A549 (cell line): ENCODE measurements around the gene LSM14B. TPM values are rescaled to one million over a fixed set of nuclear protein-coding genes. Genes with fewer than 3 reads are reported as not detected.

ENCODE experiments used
- ATAC-seq, 2 experiments: fragments of 200-7000 bp in 1 of 2; fragments of >200 bp in 1 of 2; cut with Nextera tagmentation in 1 of 2; cut with Tn5 transposase in 1 of 2; 3 replicates each; pipeline versions ENCODE4 v1.8.0 to v1.9.1; 2018 to 2020; ENCODE audit warnings: mild to moderate bottlenecking in 1 of 2, moderate library complexity in 1 of 2
- CTCF ChIA-PET: fragments of 300-600 bp; sonication (Branson Sonifier 250); formaldehyde crosslinking; extraction: SDS; loops from one replicate; lab custom pipeline; 2021; ENCODE audit warnings: antibody characterized with exemption, inconsistent platforms; lab: Yijun Ruan, JAX
- POLR2A ChIA-PET: fragments of 350-600 bp; formaldehyde crosslinking; extraction: SDS; loops from one replicate; lab custom pipeline; 2021; ENCODE audit warnings: antibody characterized with exemption, inconsistent platforms; lab: Yijun Ruan, JAX
- DNase-seq, 2 experiments: peaks; one replicate each; pipeline versions ENCODE4 v3.0.0 to v3.0.0-alpha.2; 2011 to 2016; ENCODE audit warnings: low read depth in 1 of 2, low spot score in 1 of 2
- FAIRE-seq: peaks from 2 replicates; lab custom pipeline; 2011; peaks lifted over from hg19 to GRCh38; lab: Jason Lieb, UNC
- H3K27ac ChIP-seq, 2 experiments: fragments of >200 bp; sonication (Bioruptor Twin); formaldehyde crosslinking; 3 replicates each; pipeline ENCODE4 v1.5.1; 2016 to 2017
- H3K4me1 ChIP-seq: fragments of >200 bp; sonication (Bioruptor Twin); formaldehyde crosslinking; 3 replicates; pipeline ENCODE4 v1.6.1; 2016
- H3K4me2 ChIP-seq: fragments of >200 bp; sonication (Bioruptor Twin); formaldehyde crosslinking; 3 replicates; pipeline ENCODE4 v1.6.1; 2016
- H3K4me3 ChIP-seq: fragments of >200 bp; sonication (Bioruptor Twin); formaldehyde crosslinking; 3 replicates; pipeline ENCODE4 v1.5.1; 2016
- H3K9me3 ChIP-seq: fragments of >200 bp; sonication (Bioruptor Twin); formaldehyde crosslinking; 3 replicates; pipeline ENCODE4 v1.6.1; 2016
- CHD4 ChIP-seq: fragments of 200-600 bp; sonication (generic); IDR thresholded peaks from 2 replicates; pipeline ENCODE4 v1.6.1; 2016; ENCODE audit warnings: antibody characterized with exemption, mild to moderate bottlenecking, borderline replicate concordance
- CTCF ChIP-seq: fragments of >200 bp; sonication (Bioruptor Twin); formaldehyde crosslinking; IDR thresholded peaks from 3 replicates; pipeline ENCODE4 v1.5.1; 2016
- EP300 ChIP-seq, 2 experiments: fragments of >200 bp; sonication (Bioruptor Twin); formaldehyde crosslinking; IDR thresholded peaks; 2 replicates in 1 of 2; 3 replicates in 1 of 2; pipeline ENCODE4 v1.6.1; 2016 to 2017
- HES2 ChIP-seq: fragments of >200 bp; sonication (Bioruptor Twin); formaldehyde crosslinking; IDR thresholded peaks from 2 replicates; pipeline ENCODE4 v1.6.1; 2016
- HOXA7 ChIP-seq: fragments of 250-450 bp; sonication (Bioruptor Pico); IDR thresholded peaks from 2 replicates; pipeline ENCODE4 v1.5.0; 2020; ENCODE audit warnings: mild to moderate bottlenecking, moderate library complexity
- KDM5A ChIP-seq: fragments of 200-600 bp; sonication (generic); IDR thresholded peaks from 2 replicates; pipeline ENCODE4 v1.6.1; 2016; ENCODE audit warnings: antibody characterized with exemption, mild to moderate bottlenecking
- MAFK ChIP-seq: fragments of 450-650 bp; IDR thresholded peaks from 2 replicates; pipeline ENCODE4 v1.6.1; 2014; ENCODE audit not compliant: partially characterized antibody
- MAX ChIP-seq: IDR thresholded peaks from 2 replicates; pipeline ENCODE4 v1.6.1; 2012
- MAZ ChIP-seq: fragments of 150-350 bp; IDR thresholded peaks from 2 replicates; pipeline ENCODE4 v1.6.1; 2014; ENCODE audit warnings: antibody characterized with exemption, low read depth, low read length, borderline replicate concordance
- NR3C1 ChIP-seq: fragments of >200 bp; sonication (Bioruptor Twin); formaldehyde crosslinking; IDR thresholded peaks from 3 replicates; pipeline ENCODE4 v1.6.1; 2017
- POLR2A ChIP-seq: IDR thresholded peaks from 2 replicates; pipeline ENCODE4 v1.6.1; 2012; ENCODE audit warnings: mild to moderate bottlenecking, low read length
- RAD21 ChIP-seq, 2 experiments: fragments of >200 bp in 1 of 2; sonication (Bioruptor Twin) in 1 of 2; formaldehyde crosslinking in 1 of 2; IDR thresholded peaks in 1 of 2; conservative IDR thresholded peaks in 1 of 2; 2 replicates in 1 of 2; 3 replicates in 1 of 2; pipeline ENCODE4 v1.6.1; 2012 to 2018; ENCODE audit warnings: inconsistent platforms in 1 of 2
- RARB ChIP-seq: fragments of 250-450 bp; sonication (Bioruptor Pico); IDR thresholded peaks from 2 replicates; pipeline ENCODE4 v1.8.0; 2021; ENCODE audit warnings: mild to moderate bottlenecking, moderate library complexity
- REST ChIP-seq: fragments of 200-600 bp; sonication (generic); IDR thresholded peaks from 2 replicates; pipeline ENCODE4 v1.6.1; 2016; ENCODE audit warnings: antibody characterized with exemption, mild to moderate bottlenecking, moderate library complexity
- TFCP2L1 ChIP-seq: fragments of 250-450 bp; sonication (Bioruptor Pico); IDR thresholded peaks from 2 replicates; pipeline ENCODE4 v1.5.0; 2021; ENCODE audit warnings: mild to moderate bottlenecking
- ZC3H11A ChIP-seq: fragments of 450-650 bp; IDR thresholded peaks from 2 replicates; pipeline ENCODE4 v1.6.1; 2014; ENCODE audit warnings: antibody characterized with exemption, mild to moderate bottlenecking
- ZFP36 ChIP-seq: fragments of 450-650 bp; IDR thresholded peaks from 2 replicates; pipeline ENCODE4 v1.6.1; 2014; ENCODE audit warnings: borderline replicate concordance; ENCODE audit not compliant: partially characterized antibody
- ZSCAN20 ChIP-seq: fragments of 250-450 bp; sonication (Bioruptor Pico); IDR thresholded peaks from 2 replicates; pipeline ENCODE4 v1.8.0; 2022; ENCODE audit warnings: mild to moderate bottlenecking, moderate library complexity
- WGBS: methylation state at CpG from one replicate; pipeline ENCODE4 v1.1.6; 2017; ENCODE audit errors: missing lambda C conversion rate; 5-methylcytosine and 5-hydroxymethylcytosine counted together
- polyA plus RNA-seq, 4 experiments: library from polyadenylated mRNA; depleted of rRNA in 3 of 4; stranded (reverse); fragments of >200 nt; fragmentation: RNase III in 1 of 4; extraction: RNeasy Plus Mini Kit Qiagen cat#74134 plus additional on column Dnase treatment in 1 of 4; gene quantifications; 2 replicates in 3 of 4; 3 replicates in 1 of 4; pipeline ENCODE4 v1.2.3, GENCODE V29; 2011 to 2017

Gene LSM14B
- polyA plus RNA-seq, 2 of the 4 experiments (the other 2 are of a cell fraction), result 22.7 to 28.1 TPM

- ChIA-PET CTCF (interaction anchor here (1.0 to 1.5 kb wide), 2 partner anchors 11 to 135 kb away, joined by 4 read pairs; no protein-coding TSS in a partner anchor), POLR2A (no interaction called here)
- Histone ChIP-seq H3K4me3 (no peak overlapping the region), H3K27ac (no peak overlapping the region), H3K4me2 (no peak overlapping the region), H3K4me1 (peaks cover 18% of the 10 kb centered on the region), H3K9me3 (no peaks in the 10 kb centered on the region)
- ATAC-seq (no peak), DNase-seq (no peak), FAIRE-seq (no peak)
- no peak for TF ChIP-seq REST
- WGBS, result 90% methylated on average over 7 of the region's 7 CpGs
Observed at GRCh38 chr20:62145688-62146018, 23.4 kb downstream of the LSM14B start.

- no peak overlapping the region for H3K4me3 ChIP-seq
- no peak overlapping the region for H3K27ac ChIP-seq
- WGBS, result 96% methylated on average over 22 of the region's 22 CpGs
- FAIRE-seq, result no peak
- ATAC-seq, result no peak
- no peak for DNase-seq
- CTCF ChIA-PET, result interaction anchor here (1.0 to 1.8 kb wide), 3 partner anchors 10 to 136 kb away, joined by 4 to 8 read pairs (median 4); no protein-coding TSS in a partner anchor
- H3K4me1 ChIP-seq, result peaks cover 14% of the 10 kb centered on the region
- H3K4me2 ChIP-seq, result no peak overlapping the region
- POLR2A ChIA-PET, result no interaction called here
- no peak for TF ChIP-seq REST
- no peaks in the 10 kb centered on the region for H3K9me3 ChIP-seq
Observed at GRCh38 chr20:62146019-62146755, 23.9 kb downstream of the LSM14B start.

- FAIRE-seq (no peak), ATAC-seq (no peak), DNase-seq (no peak)
- ChIA-PET CTCF (interaction anchor here (1.8 kb wide), 1 partner anchor 10 kb away, joined by 8 read pairs; no protein-coding TSS in a partner anchor), POLR2A (no interaction called here)
- no peaks in the 10 kb centered on the region for H3K9me3 ChIP-seq
- 92% methylated on average over 6 of the region's 6 CpGs for WGBS
- H3K4me1 ChIP-seq, result peaks cover 8% of the 10 kb centered on the region
- no peak overlapping the region for H3K27ac ChIP-seq
- H3K4me3 ChIP-seq, result no peak overlapping the region
- H3K4me2 ChIP-seq, result no peak overlapping the region
- TF ChIP-seq EP300 (IDR thresholded peaks at IDR 0.05) (no peak), ZFP36 (no peak), NR3C1 (no peak), REST (no peak), TFCP2L1 (CRISPR knock-in tag) (no peak), KDM5A (no peak), ZC3H11A (no peak), RAD21 (conservative IDR thresholded peaks at IDR 0.05 in 1 of 2, IDR thresholded peaks at IDR 0.05 in 1 of 2) (no peak), CTCF (no peak), CHD4 (no peak), HOXA7 (no peak), RARB (CRISPR knock-in tag) (no peak), MAFK (no peak), POLR2A (no peak), ZSCAN20 (CRISPR knock-in tag) (no peak), HES2 (no peak), MAZ (no peak), MAX (no peak)
Observed at GRCh38 chr20:62147125-62147524, 24.9 kb downstream of the LSM14B start.
